Lung (tissue), 12 donors: ENCODE results near the gene HMCN2. TPM values are rescaled to one million over a fixed set of nuclear protein-coding genes. Genes with fewer than 3 reads are reported as not detected.
"Not testable (repeated sequence)": the region's sequence is repeated elsewhere in the genome, so short reads cannot be mapped to it uniquely, and the experiment has no call there.

ENCODE experiments used
- ATAC-seq: fragments of 200-7000 bp; cut with Tn5 transposase; one replicate; pipeline ENCODE4 v1.9.1; 2020; ENCODE audit warnings: moderate number of reproducible peaks; ENCODE audit not compliant: insufficient read depth, low FRiP score
- DNase-seq, 3 donors: peaks; one replicate each; pipeline ENCODE4 v3.0.0-alpha.2; 2013 to 2017
- H3K27ac ChIP-seq, 2 donors: one replicate each; pipeline ENCODE4 v1.5.1; 2013; ENCODE audit warnings: mild to moderate bottlenecking in 2 of 2, moderate library complexity in 2 of 2, control low read depth in 1 of 2, inconsistent platforms in 1 of 2, low read depth in 1 of 2, low read length in 1 of 2
- H3K27me3 ChIP-seq, 3 donors: one replicate each; pipeline ENCODE4 v1.5.1; 2013; ENCODE audit warnings: low read length in 2 of 3; ENCODE audit not compliant: control insufficient read depth in 3 of 3, insufficient read depth in 3 of 3
- H3K36me3 ChIP-seq, 4 donors: one replicate each; pipeline ENCODE4 v1.5.1; 2013; ENCODE audit warnings: low read length in 4 of 4, mild to moderate bottlenecking in 1 of 4, moderate library complexity in 1 of 4; ENCODE audit not compliant: control insufficient read depth in 4 of 4, insufficient read depth in 4 of 4
- H3K4me1 ChIP-seq, 5 donors: one replicate each; pipeline ENCODE4 v1.5.1; 2013; ENCODE audit warnings: low read length in 5 of 5, mild to moderate bottlenecking in 2 of 5, moderate library complexity in 1 of 5; ENCODE audit not compliant: control insufficient read depth in 5 of 5, insufficient read depth in 5 of 5
- H3K4me3 ChIP-seq: one replicate; pipeline ENCODE4 v1.5.1; 2013; ENCODE audit warnings: mild to moderate bottlenecking, control low read depth, moderate library complexity
- H3K9ac ChIP-seq, 2 donors: one replicate each; pipeline ENCODE4 v1.5.1; 2013; ENCODE audit warnings: low read length in 2 of 2, control low read depth in 1 of 2; ENCODE audit not compliant: insufficient read depth in 1 of 2
- H3K9me3 ChIP-seq, 4 donors: one replicate each; pipeline ENCODE4 v1.5.1; 2013; ENCODE audit warnings: low read length in 3 of 4, mild to moderate bottlenecking in 1 of 4, moderate library complexity in 1 of 4; ENCODE audit not compliant: control insufficient read depth in 4 of 4, insufficient read depth in 3 of 4
- WGBS, 2 donors: extraction: QIAGEN DNeasy Blood & Tissue Kit; methylation state at CpG; one replicate each; pipeline ENCODE4 v1.1.7; 2013; 5-methylcytosine and 5-hydroxymethylcytosine counted together
- polyA plus RNA-seq, 2 donors: library from polyadenylated mRNA; stranded (reverse); fragments of 200-250 nt; gene quantifications; one replicate each; pipeline ENCODE4 v1.2.1, GENCODE V29; 2013
- total RNA-seq, 2 donors: library from RNA; depleted of rRNA in 1 of 2; stranded (reverse); fragments of >200 nt in 1 of 2; gene quantifications; one replicate each; pipeline ENCODE4 v1.2.1, GENCODE V29; 2014 to 2021
- TF ChIP-seq, protein P1 (sequence below): IDR thresholded peaks from 2 replicates; pipeline ENCODE4 v1.5.1; 2012; ENCODE audit warnings: mild to moderate bottlenecking; ENCODE audit errors: control extremely low read depth, extremely low read depth
- donor health status: control.
- donor health status: control.
- donor health status: Bipolar disorder and iron deficiency.
- donor health status: healthy.
- donor health status: DM: yes; HTN: yes; CAD: no.

The HMCN2 gene
- total and polyA plus RNA-seq, 4 donors = 2.1 to 5.2 (median 3.7) TPM

DNA sequence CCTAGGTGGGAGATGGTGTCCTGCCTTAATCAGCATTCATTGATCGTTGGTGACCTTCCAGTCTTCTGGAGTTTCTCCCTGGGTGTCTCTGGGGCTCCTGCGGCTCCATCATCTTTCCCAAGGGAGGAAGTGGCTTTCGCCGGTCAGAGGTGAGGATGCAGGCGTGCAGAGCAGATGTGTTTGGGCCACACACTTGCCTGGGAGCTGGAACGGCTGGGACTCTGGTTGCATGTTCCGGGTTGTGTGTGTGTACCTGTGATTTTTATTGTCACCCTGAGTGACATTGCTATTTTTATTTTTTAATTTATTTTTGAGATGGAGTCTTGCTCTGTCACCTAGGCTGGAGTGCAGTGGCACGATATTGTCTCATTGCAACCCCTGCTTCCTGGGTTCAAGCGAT, 9.6 kb downstream of the HMCN2 start:
- no peak for ATAC-seq
- Histone ChIP-seq H3K27ac (no peak overlapping the region), H3K9ac (no peak overlapping the region), H3K36me3 (no peaks in the 10 kb centered on the region), H3K27me3 (peaks cover 0 to 5% (median 3%) of the 10 kb centered on the region in 3 donors), H3K4me1 (no peaks in the 10 kb centered on the region), H3K4me3 (no peak overlapping the region), H3K9me3 (no peaks in the 10 kb centered on the region)
- no peak for DNase-seq
- TF ChIP-seq, protein P1, sequence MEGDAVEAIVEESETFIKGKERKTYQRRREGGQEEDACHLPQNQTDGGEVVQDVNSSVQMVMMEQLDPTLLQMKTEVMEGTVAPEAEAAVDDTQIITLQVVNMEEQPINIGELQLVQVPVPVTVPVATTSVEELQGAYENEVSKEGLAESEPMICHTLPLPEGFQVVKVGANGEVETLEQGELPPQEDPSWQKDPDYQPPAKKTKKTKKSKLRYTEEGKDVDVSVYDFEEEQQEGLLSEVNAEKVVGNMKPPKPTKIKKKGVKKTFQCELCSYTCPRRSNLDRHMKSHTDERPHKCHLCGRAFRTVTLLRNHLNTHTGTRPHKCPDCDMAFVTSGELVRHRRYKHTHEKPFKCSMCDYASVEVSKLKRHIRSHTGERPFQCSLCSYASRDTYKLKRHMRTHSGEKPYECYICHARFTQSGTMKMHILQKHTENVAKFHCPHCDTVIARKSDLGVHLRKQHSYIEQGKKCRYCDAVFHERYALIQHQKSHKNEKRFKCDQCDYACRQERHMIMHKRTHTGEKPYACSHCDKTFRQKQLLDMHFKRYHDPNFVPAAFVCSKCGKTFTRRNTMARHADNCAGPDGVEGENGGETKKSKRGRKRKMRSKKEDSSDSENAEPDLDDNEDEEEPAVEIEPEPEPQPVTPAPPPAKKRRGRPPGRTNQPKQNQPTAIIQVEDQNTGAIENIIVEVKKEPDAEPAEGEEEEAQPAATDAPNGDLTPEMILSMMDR = no peak
- WGBS, 2 donors = 87 to 88% methylated on average over 9 of the region's 9 CpGs

DNA sequence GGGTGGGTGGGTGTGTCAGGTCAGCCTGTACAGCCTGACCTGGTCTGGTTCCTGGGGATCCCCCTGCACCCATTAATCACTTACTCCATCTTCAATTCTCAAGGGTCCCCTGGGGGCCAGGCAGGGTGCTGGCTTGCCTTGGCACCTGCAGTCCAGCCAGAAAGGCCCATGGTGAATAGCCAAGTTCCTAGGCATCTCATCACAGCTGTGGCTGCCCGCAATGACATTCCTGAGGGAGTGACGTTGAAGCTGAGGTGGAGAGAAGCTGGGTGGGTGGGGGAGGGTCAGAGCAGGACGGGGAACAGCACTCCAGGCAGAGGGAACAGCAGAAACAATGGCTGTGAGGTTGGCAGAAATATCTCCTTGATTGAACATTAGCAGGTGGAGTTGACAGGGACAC, 10.6 kb downstream of the HMCN2 start:
- ATAC-seq = no peak
- H3K4me1 ChIP-seq = no peaks in the 10 kb centered on the region
- peaks cover 0 to 1% (median 0%) of the 10 kb centered on the region in 4 donors for H3K9me3 ChIP-seq
- TF ChIP-seq, protein P1 = no peak
- 67 to 78% methylated on average over 3 of the region's 3 CpGs for WGBS, 2 donors
- H3K27me3 ChIP-seq = peaks cover 0 to 5% (median 3%) of the 10 kb centered on the region in 3 donors
- H3K36me3 ChIP-seq = no peaks in the 10 kb centered on the region
- H3K9ac ChIP-seq = no peak overlapping the region
- H3K4me3 ChIP-seq = no peak overlapping the region
- DNase-seq = no peak
- no peak overlapping the region for H3K27ac ChIP-seq

DNA sequence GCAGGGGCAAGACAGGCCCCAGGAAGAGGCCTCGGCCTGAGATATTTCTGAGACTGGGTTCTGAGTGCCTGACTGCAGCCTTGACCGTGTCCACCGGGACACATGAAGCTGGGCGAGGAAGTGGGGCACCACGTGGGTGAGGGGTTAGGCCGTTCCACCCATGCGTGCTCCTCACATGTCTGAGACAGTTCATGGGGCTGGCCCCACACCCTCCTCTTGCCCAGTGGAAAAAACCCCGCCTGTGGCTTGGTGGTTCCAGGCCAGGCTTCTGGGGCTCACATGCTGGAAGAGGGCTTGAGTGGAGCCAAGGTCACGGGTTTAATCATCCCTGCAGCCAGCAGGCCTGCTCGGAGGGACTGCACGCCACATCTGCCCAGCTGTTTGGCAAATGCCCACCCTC, 11.4 kb downstream of the HMCN2 start:
- peaks cover 0 to 2% (median 0%) of the 10 kb centered on the region in 4 donors for H3K9me3 ChIP-seq
- WGBS, 2 donors = 92 to 97% methylated on average over 11 of the region's 11 CpGs
- H3K4me3 ChIP-seq = no peak overlapping the region
- no peak for ATAC-seq
- DNase-seq = no peak
- H3K36me3 ChIP-seq = no peaks in the 10 kb centered on the region
- TF ChIP-seq, protein P1 = no peak
- H3K27ac ChIP-seq = no peak overlapping the region
- peaks cover 0 to 2% (median under 1%) of the 10 kb centered on the region in 5 donors for H3K4me1 ChIP-seq
- no peak overlapping the region for H3K9ac ChIP-seq
- H3K27me3 ChIP-seq = peaks cover 0 to 3% (median 0%) of the 10 kb centered on the region in 3 donors

GRCh38 chr9:130277525-130277924, 12.0 kb downstream of the HMCN2 start:
- not testable (repeated sequence) for H3K27ac ChIP-seq, H3K4me3 ChIP-seq, H3K27me3 ChIP-seq, H3K4me1 ChIP-seq, H3K36me3 ChIP-seq, H3K9me3 ChIP-seq, H3K9ac ChIP-seq, ATAC-seq, DNase-seq
- WGBS, 2 donors = 91 to 94% methylated on average over 1 of the region's 1 CpG
